ENCODE data around the gene HACD3.

- TF ChIP-seq CTCF (conservative IDR thresholded peaks at IDR 0.05 in 1 of 2, IDR thresholded peaks at IDR 0.05 in 1 of 2; ENCODE audit: low read depth in 1 of 2, low read length in 2 of 2) (no peak), EZH2 (IDR thresholded peaks at IDR 0.05; ENCODE audit: low read length, missing control alignments) (no peak)
These were observed 89.5 kb downstream of the HACD3 start for GRCh38 chr15:65619626-65620290.
